HepG2 (cell line): Measurements from ENCODE around the gene EARS2. TPM values are rescaled to one million over a fixed set of nuclear protein-coding genes. Genes with fewer than 3 reads are reported as not detected.

Experiments
- ATAC-seq: fragments of 200-7000 bp; cut with Tn5 transposase; 3 replicates; pipeline ENCODE4 v1.9.1; 2020; ENCODE audit warnings: mild to moderate bottlenecking, moderate library complexity
- BruUV-seq: library from RNA; stranded (reverse); fragments of 400-500 nt; replicated peaks from 2 replicates; lab custom pipeline; 2021; lab: Mats Ljungman, UMichigan
- CTCF ChIA-PET: fragments of 300-600 bp; formaldehyde crosslinking; extraction: SDS; loops from one replicate; lab custom pipeline; 2021; ENCODE audit warnings: low total read pairs, inconsistent platforms, low intra/inter-chr PET ratio; lab: Yijun Ruan, JAX
- POLR2A ChIA-PET: fragments of 350-600 bp; sonication (Branson Sonifier 250); formaldehyde crosslinking; loops from one replicate; lab custom pipeline; 2020; ENCODE audit warnings: antibody characterized with exemption, inconsistent platforms; lab: Yijun Ruan, JAX
- DNase-seq: peaks from one replicate; pipeline ENCODE4 v3.0.0-alpha.2; 2015; ENCODE audit warnings: low spot score
- FAIRE-seq: peaks from 3 replicates; lab custom pipeline; 2011; peaks lifted over from hg19 to GRCh38; lab: Jason Lieb, UNC
- H2AFZ ChIP-seq: one replicate; pipeline ENCODE4 v1.6.1; 2011; ENCODE audit warnings: low read length, inconsistent platforms
- H3K27ac ChIP-seq: fragments of 300-600 bp; 3 replicates; pipeline ENCODE4 v1.8.0; 2011; ENCODE audit warnings: mixed run types, mild to moderate bottlenecking, mixed read lengths, low read length, inconsistent platforms; ENCODE audit not compliant: insufficient read depth; ENCODE audit errors: extremely low read length
- H3K27me3 ChIP-seq, 2 experiments: fragments of 200-600 bp in 1 of 2; 2 replicates in 1 of 2; 3 replicates in 1 of 2; pipeline versions ENCODE4 v1.6.0 to v1.8.0; 2011; ENCODE audit warnings: low read length in 2 of 2, mild to moderate bottlenecking in 2 of 2, moderate library complexity in 2 of 2, inconsistent platforms in 1 of 2; ENCODE audit not compliant: insufficient read depth in 2 of 2, control insufficient read depth in 1 of 2
- H3K36me3 ChIP-seq, 2 experiments: fragments of 200-600 bp in 1 of 2; replicated peaks in 1 of 2; 2 replicates in 1 of 2; 3 replicates in 1 of 2; pipeline versions ENCODE4 v1.5.1 to v1.8.0; 2011; ENCODE audit warnings: low read length in 2 of 2, inconsistent platforms in 1 of 2; ENCODE audit not compliant: insufficient read depth in 2 of 2, control insufficient read depth in 1 of 2
- H3K4me1 ChIP-seq: 2 replicates; pipeline ENCODE4 v1.5.1; 2012; ENCODE audit warnings: low read length, inconsistent platforms; ENCODE audit not compliant: insufficient read depth
- H3K4me2 ChIP-seq: 2 replicates; pipeline ENCODE4 v1.6.0; 2011; ENCODE audit warnings: low read depth, low read length, inconsistent platforms
- H3K4me3 ChIP-seq, 3 experiments: fragments of 200-600 bp in 1 of 3; sonication (generic), shearing (Covaris generic) in 1 of 3; replicated peaks in 1 of 3; 2 replicates each; pipeline ENCODE4 v1.5.1; 2011 to 2016; ENCODE audit warnings: low read length in 3 of 3, inconsistent platforms in 2 of 3, low read depth in 2 of 3, mild to moderate bottlenecking in 2 of 3, control low read depth in 1 of 3, mixed read lengths in 1 of 3; ENCODE audit not compliant: insufficient read depth in 1 of 3
- H3K79me2 ChIP-seq: one replicate; pipeline ENCODE4 v1.6.1; 2011; ENCODE audit warnings: low read length, inconsistent platforms; ENCODE audit not compliant: insufficient read depth
- H3K9ac ChIP-seq: 2 replicates; pipeline ENCODE4 v1.6.0; 2011; ENCODE audit warnings: mild to moderate bottlenecking, low read depth, low read length, inconsistent platforms; ENCODE audit not compliant: insufficient read depth
- H3K9me3 ChIP-seq: 2 replicates; pipeline ENCODE4 v1.5.1; 2012; ENCODE audit warnings: mild to moderate bottlenecking, low read length
- H4K20me1 ChIP-seq: 2 replicates; pipeline ENCODE4 v1.6.0; 2011; ENCODE audit warnings: inconsistent platforms, mild to moderate bottlenecking, low read length, moderate library complexity; ENCODE audit not compliant: insufficient read depth
- ARNT ChIP-seq: fragments of 450-650 bp; IDR thresholded peaks from 2 replicates; pipeline ENCODE4 v1.6.1; 2017
- ARNT2 ChIP-seq: sonication (generic); formaldehyde crosslinking; IDR thresholded peaks from 2 replicates; pipeline ENCODE4 v1.8.0; 2022; ENCODE audit warnings: mild to moderate bottlenecking, low read depth, missing genetic modification reagents, moderate library complexity
- BCL6 ChIP-seq: IDR thresholded peaks from 2 replicates; pipeline ENCODE4 v1.6.1; 2016; ENCODE audit warnings: missing genetic modification reagents, missing compliant biosample characterization
- CBX5 ChIP-seq: sonication (generic); formaldehyde crosslinking; IDR thresholded peaks from 2 replicates; pipeline ENCODE4 v1.4.0; 2020; ENCODE audit warnings: missing genetic modification reagents, borderline replicate concordance
- FOXP1 ChIP-seq, 2 experiments: fragments of 450-650 bp in 1 of 2; IDR thresholded peaks; 2 replicates each; pipeline ENCODE4 v1.6.1; 2017 to 2018; ENCODE audit warnings: antibody characterized with exemption in 1 of 2
- HNF4A ChIP-seq: sonication (generic); formaldehyde crosslinking; IDR thresholded peaks from 2 replicates; pipeline ENCODE4 v1.4.0; 2020; ENCODE audit warnings: missing genetic modification reagents
- KLF15 ChIP-seq: sonication (generic); formaldehyde crosslinking; IDR thresholded peaks from 2 replicates; pipeline ENCODE4 v1.8.1; 2023; ENCODE audit warnings: borderline replicate concordance, mild to moderate bottlenecking, inconsistent platforms, missing genetic modification reagents, mixed read lengths
- MED1 ChIP-seq: sonication (generic); formaldehyde crosslinking; IDR thresholded peaks from 2 replicates; pipeline ENCODE4 v1.4.0; 2020; ENCODE audit warnings: missing genetic modification reagents
- MXI1 ChIP-seq: IDR thresholded peaks from 3 replicates; pipeline ENCODE4 v1.6.1; 2012; ENCODE audit warnings: low read depth, low read length, inconsistent platforms, borderline replicate concordance
- NCOA2 ChIP-seq: sonication (generic); formaldehyde crosslinking; IDR thresholded peaks from 2 replicates; pipeline ENCODE4 v1.8.0; 2022; ENCODE audit warnings: inconsistent platforms
- NFE2 ChIP-seq: sonication (generic); formaldehyde crosslinking; IDR thresholded peaks from 2 replicates; pipeline ENCODE4 v1.4.0; 2020; ENCODE audit warnings: missing genetic modification reagents
- SALL2 ChIP-seq: sonication (generic); formaldehyde crosslinking; IDR thresholded peaks from 2 replicates; pipeline ENCODE4 v1.8.1; 2023; ENCODE audit warnings: mild to moderate bottlenecking, missing genetic modification reagents, inconsistent platforms
- SAP130 ChIP-seq: IDR thresholded peaks from 2 replicates; pipeline ENCODE4 v1.6.1; 2016; ENCODE audit warnings: low read depth
- TBX2 ChIP-seq: sonication (generic); formaldehyde crosslinking; IDR thresholded peaks from 2 replicates; pipeline ENCODE4 v1.5.0; 2020; ENCODE audit warnings: missing genetic modification reagents, mild to moderate bottlenecking, borderline replicate concordance
- ZFX ChIP-seq: sonication (generic); formaldehyde crosslinking; IDR thresholded peaks from 2 replicates; pipeline ENCODE4 v1.4.0; 2020; ENCODE audit warnings: mild to moderate bottlenecking, low read depth, missing genetic modification reagents, moderate library complexity
- ZNF260 ChIP-seq: sonication (generic); formaldehyde crosslinking; IDR thresholded peaks from 2 replicates; pipeline ENCODE4 v1.4.0; 2020; ENCODE audit warnings: missing genetic modification reagents, low read depth, mild to moderate bottlenecking, borderline replicate concordance
- ZNF550 ChIP-seq: sonication (generic); formaldehyde crosslinking; IDR thresholded peaks from 2 replicates; pipeline ENCODE4 v1.4.0; 2020; ENCODE audit warnings: mild to moderate bottlenecking, missing genetic modification reagents, borderline replicate concordance
- ZNF660 ChIP-seq: sonication (generic); formaldehyde crosslinking; IDR thresholded peaks from 2 replicates; pipeline ENCODE4 v1.5.1; 2020; ENCODE audit warnings: mild to moderate bottlenecking, low read depth, missing genetic modification reagents, borderline replicate concordance
- ZNF761 ChIP-seq: sonication (generic); formaldehyde crosslinking; conservative IDR thresholded peaks from 2 replicates; pipeline ENCODE4 v1.4.0; 2020; ENCODE audit warnings: mild to moderate bottlenecking, missing genetic modification reagents
- WGBS: methylation state at CpG from one replicate; pipeline ENCODE4 v1.1.6; 2017; ENCODE audit warnings: low lambda C conversion rate; 5-methylcytosine and 5-hydroxymethylcytosine counted together
- in situ Hi-C: cut with HindIII; loops from 2 replicates; pipeline ENCODE4 v1.10.0; 2017; ENCODE audit warnings: low pct_unique_long_range_greater_than_20kb; ENCODE audit not compliant: extremely low pct_ligation_motif_present
- intact Hi-C: fragments of 100-400 bp; cut with micrococcal nuclease; formaldehyde crosslinking; loops from one replicate; pipeline ENCODE4 v1.10.0; 2022; ENCODE audit not compliant: unreplicated experiment
- polyA plus RNA-seq, 8 experiments: library from polyadenylated mRNA; depleted of rRNA in 3 of 8; stranded (reverse) in 7 of 8; unstranded in 1 of 8; fragments of >200 nt; fragmentation: Illumina TruSeq in 4 of 8; extraction: Trizol in 4 of 8; gene quantifications; 2 replicates each; pipeline versions ENCODE4 v1.2.1 to v1.2.3, GENCODE V29; 2011 to 2016; ENCODE audit warnings: low read depth in 4 of 8, missing spikeins in 1 of 8, mixed read lengths in 1 of 8; ENCODE audit not compliant: insufficient read depth in 1 of 8
- total RNA-seq, 5 experiments: library from RNA; depleted of rRNA; stranded (reverse); fragments of >200 nt; fragmentation: Illumina TruSeq; extraction: Trizol; gene quantifications; 2 replicates each; pipeline ENCODE4 v1.2.3, GENCODE V29; 2016; ENCODE audit warnings: low read depth in 1 of 5
- TF ChIP-seq, protein P1 (sequence below): sonication (generic); formaldehyde crosslinking; IDR thresholded peaks from 2 replicates; pipeline ENCODE4 v1.5.1; 2020; ENCODE audit warnings: mild to moderate bottlenecking, moderate library complexity, missing genetic modification reagents
- TF ChIP-seq, protein P2 (sequence below): IDR thresholded peaks from 2 replicates; pipeline ENCODE4 v1.6.1; 2018; ENCODE audit warnings: missing genetic modification reagents
- TF ChIP-seq, protein P3 (sequence below): sonication (generic); formaldehyde crosslinking; IDR thresholded peaks from 2 replicates; pipeline ENCODE4 v1.9.0; 2021; ENCODE audit warnings: missing genetic modification reagents, mild to moderate bottlenecking, borderline replicate concordance

EARS2 gene
- total and polyA plus RNA-seq, 2 of the 13 experiments (the other 11 are each of a cell fraction or from before 2014, with no cell fraction given): 49.4 to 80.4 TPM

DNA sequence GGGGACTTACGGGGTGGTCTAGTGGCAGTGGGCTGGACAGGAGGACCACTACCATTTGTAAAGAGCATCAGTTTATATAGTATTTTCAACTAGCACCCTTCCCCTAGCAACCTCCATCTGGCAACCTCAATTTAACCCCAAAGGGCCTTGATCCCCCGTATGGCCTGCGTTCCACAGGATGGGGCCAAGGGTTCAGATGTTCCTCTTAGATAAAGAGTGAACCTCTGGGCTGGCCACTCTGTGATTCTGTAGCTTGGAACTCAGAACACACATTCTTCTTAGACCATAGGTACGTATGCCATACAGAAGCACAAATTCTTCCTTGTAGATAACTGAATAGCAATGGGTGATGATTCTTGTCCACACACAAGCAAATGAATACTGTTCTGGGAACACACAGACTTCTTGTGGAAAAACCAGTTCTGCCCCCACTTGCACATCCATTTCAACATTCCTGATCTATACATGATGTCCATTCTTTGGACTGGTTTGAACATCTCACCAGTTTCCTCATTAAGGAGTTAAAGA, 44.9 kb downstream of the EARS2 start:
- peak; percentile 51 for DNase-seq
- Histone ChIP-seq H3K27ac (peak overlapping the region; percentile 31), H3K4me1 (peaks cover 57% of the 10 kb centered on the region), H3K36me3 (0 out of 5 replicates have a peak, but pooled peaks cover 0 to 4% of the 10 kb centered on the region in 2 experiments), H4K20me1 (peaks cover 19% of the 10 kb centered on the region), H3K9ac (no peak overlapping the region), H3K4me2 (no peak overlapping the region), H3K9me3 (no peaks in the 10 kb centered on the region), H2AFZ (no peak overlapping the region), H3K79me2 (peaks cover 29% of the 10 kb centered on the region), H3K27me3 (no peaks in the 10 kb centered on the region; a peak in 1 of 5 replicates), H3K4me3 (no peak overlapping the region)
- intact Hi-C loops: no loop called here
- peak; percentile 26 for ATAC-seq
- ChIA-PET POLR2A (interaction anchor here (2.4 to 3.1 kb wide), 2 partner anchors 27 to 45 kb away, joined by 7 to 18 read pairs; partner anchors contain the start of genes EARS2 and UBFD1), CTCF (no interaction called here)
- WGBS: 41% methylated on average over 4 of the region's 4 CpGs
- no TSS peak for BruUV-seq
- FAIRE-seq: peak; percentile 36
- in situ Hi-C loops: no loop called here
- TF ChIP-seq KLF15 (CRISPR knock-in tag) (no peak), SAP130 (CRISPR knock-in tag) (0 out of 2 replicates have a peak, but pooled peaks have one; percentile 14), TBX2 (CRISPR knock-in tag) (no peak), MED1 (0 out of 2 replicates have a peak, but pooled peaks have one; percentile 22), HNF4A (CRISPR knock-in tag) (peak; percentile 80), BCL6 (CRISPR knock-in tag) (no peak), ZNF761 (CRISPR knock-in tag) (no peak), FOXP1 (IDR thresholded peaks at IDR 0.05) (no peak), FOXP1 (CRISPR knock-in tag; IDR thresholded peaks at IDR 0.05) (peak; percentile 6; the same call in 1 of the 2 replicates), ZNF660 (no peak), ZNF260 (CRISPR knock-in tag) (no peak), ARNT (no peak), NFE2 (CRISPR knock-in tag) (no peak), MXI1 (no peak; the same call in 2 of the 3 replicates), ZNF550 (CRISPR knock-in tag) (no peak), ZFX (CRISPR knock-in tag) (peak; percentile 17; the same call in 1 of the 2 replicates), ARNT2 (CRISPR knock-in tag) (no peak), SALL2 (no peak), NCOA2 (CRISPR knock-in tag) (0 out of 2 replicates have a peak, but pooled peaks have one; percentile 9), CBX5 (CRISPR knock-in tag) (no peak)
- TF ChIP-seq, protein P1, sequence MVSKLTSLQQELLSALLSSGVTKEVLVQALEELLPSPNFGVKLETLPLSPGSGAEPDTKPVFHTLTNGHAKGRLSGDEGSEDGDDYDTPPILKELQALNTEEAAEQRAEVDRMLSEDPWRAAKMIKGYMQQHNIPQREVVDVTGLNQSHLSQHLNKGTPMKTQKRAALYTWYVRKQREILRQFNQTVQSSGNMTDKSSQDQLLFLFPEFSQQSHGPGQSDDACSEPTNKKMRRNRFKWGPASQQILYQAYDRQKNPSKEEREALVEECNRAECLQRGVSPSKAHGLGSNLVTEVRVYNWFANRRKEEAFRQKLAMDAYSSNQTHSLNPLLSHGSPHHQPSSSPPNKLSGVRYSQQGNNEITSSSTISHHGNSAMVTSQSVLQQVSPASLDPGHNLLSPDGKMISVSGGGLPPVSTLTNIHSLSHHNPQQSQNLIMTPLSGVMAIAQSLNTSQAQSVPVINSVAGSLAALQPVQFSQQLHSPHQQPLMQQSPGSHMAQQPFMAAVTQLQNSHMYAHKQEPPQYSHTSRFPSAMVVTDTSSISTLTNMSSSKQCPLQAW (CRISPR knock-in tag): no peak
- TF ChIP-seq, protein P2, sequence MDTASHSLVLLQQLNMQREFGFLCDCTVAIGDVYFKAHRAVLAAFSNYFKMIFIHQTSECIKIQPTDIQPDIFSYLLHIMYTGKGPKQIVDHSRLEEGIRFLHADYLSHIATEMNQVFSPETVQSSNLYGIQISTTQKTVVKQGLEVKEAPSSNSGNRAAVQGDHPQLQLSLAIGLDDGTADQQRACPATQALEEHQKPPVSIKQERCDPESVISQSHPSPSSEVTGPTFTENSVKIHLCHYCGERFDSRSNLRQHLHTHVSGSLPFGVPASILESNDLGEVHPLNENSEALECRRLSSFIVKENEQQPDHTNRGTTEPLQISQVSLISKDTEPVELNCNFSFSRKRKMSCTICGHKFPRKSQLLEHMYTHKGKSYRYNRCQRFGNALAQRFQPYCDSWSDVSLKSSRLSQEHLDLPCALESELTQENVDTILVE (CRISPR knock-in tag): no peak
- TF ChIP-seq, protein P3, sequence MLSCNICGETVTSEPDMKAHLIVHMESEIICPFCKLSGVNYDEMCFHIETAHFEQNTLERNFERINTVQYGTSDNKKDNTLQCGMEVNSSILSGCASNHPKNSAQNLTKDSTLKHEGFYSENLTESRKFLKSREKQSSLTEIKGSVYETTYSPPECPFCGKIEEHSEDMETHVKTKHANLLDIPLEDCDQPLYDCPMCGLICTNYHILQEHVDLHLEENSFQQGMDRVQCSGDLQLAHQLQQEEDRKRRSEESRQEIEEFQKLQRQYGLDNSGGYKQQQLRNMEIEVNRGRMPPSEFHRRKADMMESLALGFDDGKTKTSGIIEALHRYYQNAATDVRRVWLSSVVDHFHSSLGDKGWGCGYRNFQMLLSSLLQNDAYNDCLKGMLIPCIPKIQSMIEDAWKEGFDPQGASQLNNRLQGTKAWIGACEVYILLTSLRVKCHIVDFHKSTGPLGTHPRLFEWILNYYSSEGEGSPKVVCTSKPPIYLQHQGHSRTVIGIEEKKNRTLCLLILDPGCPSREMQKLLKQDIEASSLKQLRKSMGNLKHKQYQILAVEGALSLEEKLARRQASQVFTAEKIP: no peak
